HPDE6-E6E7 (cell line): ENCODE data around the gene AMACR.
"Not testable (repeated sequence)": the region's sequence is repeated elsewhere in the genome, so short reads cannot be mapped to it uniquely, and the experiment has no call there.

Source experiments
- DNase-seq: peaks from one replicate; pipeline ENCODE4 v3.0.0; 2011; ENCODE audit warnings: missing footprints; ENCODE audit errors: extremely low spot score

Gene AMACR

DNA sequence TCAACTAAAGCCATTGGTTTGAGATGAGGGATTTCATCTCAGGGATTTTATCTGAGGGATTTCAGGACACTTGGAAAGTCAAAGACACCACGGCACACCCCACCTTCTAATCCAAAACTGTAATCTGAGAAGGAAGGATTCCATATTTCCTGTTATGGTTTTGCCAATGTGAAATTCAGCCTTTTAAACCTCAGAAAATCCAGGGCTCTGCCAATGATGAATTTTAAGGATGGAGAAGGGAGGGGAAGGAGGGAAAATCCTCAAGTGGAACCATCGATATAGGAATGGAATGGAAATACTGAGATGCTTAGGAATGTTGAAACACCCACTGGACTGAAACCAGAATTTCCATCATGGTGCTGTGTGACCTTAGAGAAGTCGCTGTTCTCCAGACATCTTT lies 29.9 kb upstream of the AMACR start:
- no peak for DNase-seq

DNA sequence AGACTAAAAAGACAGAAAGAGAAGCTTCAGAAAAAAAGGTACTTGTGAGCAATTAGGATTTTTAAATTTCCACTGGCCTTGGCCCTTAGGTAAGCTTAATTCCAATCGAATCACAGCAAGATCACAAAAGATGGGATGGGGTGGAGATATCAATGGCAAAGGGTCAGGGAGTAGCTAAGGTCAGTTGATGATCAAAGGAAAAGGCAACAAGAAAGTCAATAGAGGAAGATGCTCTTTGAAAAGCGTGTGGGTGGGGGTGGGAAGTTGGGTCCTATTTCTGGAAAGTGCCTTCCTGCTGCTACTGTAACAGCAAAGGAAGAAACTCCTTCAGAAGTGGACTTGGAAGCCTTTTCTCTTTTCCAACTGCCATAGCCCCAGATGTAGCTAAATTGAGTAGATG lies 27.9 kb upstream of the AMACR start:
- no peak for DNase-seq

DNA sequence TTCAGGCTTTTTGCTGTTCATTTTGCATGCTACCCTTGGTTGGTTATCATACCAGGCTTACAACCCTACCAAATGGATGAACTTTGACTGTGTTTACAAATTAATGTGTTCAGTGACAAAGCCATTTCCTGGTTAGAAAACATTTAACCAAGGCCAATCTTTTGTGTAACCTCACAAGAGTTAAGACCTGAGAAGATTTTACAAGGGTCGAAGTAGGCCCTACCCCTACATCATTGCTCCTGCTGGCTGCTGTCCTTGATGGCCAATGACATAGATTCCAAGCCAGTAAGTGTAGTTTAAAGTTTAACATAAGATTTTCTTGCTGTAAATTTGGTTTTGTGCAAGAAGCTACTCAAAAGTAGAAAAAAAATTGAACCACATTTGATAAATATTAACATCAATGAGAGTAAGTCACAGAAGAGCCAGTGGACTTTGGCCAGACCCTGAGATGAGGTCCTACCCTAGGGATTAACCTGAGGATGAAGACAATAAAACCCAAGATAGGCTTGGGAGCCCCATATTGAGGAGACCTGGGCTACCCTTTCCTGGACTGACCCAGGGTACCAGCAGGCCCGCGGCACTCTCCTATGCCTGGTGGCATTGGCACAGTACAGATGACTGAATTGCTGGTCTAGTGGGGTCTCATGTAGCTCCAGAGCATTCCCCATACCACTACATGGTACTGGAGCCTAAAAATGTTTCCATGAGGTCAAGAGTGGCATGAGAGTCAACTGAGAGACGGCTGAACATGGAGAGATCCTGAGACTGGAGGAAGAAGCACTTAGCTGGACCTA lies 26.9 kb upstream of the AMACR start:
- DNase-seq: no peak

DNA sequence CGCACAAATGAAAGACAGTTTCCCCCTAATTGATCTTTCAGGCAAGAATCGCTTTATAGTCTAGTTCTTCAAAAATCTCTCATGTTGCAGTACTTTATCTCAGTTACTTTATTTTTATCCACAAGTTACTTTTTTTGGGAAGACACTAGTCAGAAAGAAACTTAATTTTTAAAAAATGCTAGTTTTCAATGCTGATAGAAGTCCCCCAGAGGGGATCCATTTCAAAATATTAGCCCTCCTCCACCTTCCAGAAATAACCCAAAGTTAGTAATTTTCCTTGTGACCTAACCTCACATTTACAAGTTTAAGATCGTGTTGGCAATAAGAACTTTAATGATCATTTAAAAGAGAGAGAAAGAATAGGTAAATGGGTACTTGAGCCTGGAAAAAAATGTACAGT lies 24.1 kb upstream of the AMACR start:
- no peak for DNase-seq

DNA sequence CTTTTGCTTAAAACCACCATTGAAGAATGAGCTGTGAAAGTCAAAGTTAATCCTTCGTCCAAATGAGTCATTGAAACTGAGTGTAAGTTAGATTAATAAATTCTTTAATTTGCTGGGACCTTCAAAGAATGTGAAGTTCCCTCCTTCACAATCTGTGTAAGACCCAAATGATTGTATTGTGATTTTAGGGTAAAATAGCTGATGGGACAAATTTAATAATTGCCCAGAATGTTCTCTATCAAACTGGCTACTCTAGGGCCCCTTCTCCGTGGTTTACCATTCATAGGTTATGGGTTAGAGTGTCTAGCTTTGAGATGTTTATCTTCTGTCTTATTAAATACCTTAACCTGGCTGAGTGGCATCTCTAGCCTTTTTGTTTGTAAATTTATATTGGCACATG lies 23.3 kb upstream of the AMACR start:
- no peak for DNase-seq

DNA sequence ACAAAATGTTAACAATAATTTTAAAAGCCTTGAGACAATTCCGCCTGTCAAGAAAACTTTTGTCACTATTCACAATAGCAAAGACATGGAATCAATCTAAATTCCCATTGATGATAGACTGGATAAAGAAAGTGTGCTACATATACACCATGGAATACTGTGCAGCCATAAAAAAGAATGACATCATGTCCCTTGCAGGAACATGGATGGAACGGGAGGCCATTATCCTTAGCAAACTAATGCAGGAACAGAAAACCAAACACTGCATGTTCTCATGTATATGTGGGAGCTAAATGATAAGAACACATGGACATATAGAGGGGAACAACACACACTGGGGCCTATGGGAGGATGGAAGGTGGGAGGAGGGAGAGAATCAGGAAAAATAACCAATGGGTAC lies 22.7 kb upstream of the AMACR start:
- DNase-seq: not testable (repeated sequence)

DNA sequence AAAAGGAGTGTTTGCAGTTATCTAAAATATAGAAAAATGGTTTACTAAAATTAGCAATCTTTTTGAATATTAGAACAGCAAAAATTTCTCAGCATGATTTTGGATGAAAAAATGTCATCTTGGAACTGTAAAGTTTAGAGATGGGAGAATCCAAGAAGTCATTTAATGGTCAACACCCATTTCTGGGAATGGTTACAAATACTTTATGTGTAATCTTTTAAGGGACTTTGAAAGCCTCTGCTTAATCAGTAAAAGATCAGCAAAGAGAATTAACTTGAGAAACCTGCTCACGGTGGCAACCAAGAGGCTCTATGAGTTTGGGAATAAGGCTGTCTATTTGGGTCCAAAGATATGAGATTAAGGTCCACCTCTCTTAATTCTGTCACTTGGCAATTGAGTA lies 22.2 kb upstream of the AMACR start:
- DNase-seq: no peak

DNA sequence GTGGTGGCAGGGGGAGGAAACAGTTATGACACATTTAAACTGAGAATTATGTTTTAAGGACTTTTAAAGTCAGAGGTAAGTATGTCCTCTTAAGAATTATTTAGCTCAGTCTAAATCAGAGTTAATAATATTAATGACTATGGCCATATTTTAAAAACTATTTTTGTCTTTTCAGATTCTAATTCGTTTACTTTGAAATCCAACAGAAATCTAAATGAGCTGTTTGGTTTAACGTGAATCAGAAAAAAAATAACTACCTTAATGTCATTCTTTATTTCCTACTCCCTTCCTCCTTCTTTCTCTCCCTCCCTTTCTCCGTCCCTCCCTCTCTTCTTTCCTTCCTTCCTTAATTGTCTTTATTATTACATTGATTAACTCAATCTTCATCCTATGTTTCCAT lies 20.5 kb upstream of the AMACR start:
- DNase-seq: no peak

DNA sequence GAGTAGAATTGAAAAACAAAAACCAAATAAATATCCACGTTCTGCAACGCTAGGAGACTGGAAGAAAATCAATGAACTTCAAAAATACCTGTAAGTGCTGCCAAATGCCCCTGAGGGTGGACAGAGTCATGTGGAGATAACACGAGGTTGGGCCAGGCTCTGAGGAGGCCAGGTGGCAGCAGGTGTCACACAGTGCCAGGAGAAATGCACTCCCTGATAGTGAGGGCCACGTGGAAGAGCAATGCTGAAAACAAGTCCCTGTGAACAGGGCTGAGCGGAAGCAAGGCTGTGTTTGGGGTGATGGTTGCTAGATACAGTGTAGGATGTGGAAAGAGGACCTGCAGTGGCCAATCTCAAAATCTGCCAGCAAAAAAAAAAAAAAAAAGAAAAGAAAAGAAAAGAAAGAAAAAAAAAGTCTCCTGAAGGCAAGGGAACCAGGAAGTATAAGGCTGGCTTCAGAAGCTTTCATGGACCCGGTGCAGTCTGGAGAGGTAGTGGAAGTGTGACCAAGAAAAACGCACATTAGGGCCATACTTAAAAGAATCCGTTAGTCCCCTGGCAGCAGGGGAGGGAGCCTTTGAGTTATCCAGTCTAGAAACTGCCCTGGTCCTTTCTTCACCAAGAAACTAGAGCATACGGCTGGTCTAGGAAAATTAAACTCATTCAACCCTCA lies 18.4 kb upstream of the AMACR start:
- no peak for DNase-seq

DNA sequence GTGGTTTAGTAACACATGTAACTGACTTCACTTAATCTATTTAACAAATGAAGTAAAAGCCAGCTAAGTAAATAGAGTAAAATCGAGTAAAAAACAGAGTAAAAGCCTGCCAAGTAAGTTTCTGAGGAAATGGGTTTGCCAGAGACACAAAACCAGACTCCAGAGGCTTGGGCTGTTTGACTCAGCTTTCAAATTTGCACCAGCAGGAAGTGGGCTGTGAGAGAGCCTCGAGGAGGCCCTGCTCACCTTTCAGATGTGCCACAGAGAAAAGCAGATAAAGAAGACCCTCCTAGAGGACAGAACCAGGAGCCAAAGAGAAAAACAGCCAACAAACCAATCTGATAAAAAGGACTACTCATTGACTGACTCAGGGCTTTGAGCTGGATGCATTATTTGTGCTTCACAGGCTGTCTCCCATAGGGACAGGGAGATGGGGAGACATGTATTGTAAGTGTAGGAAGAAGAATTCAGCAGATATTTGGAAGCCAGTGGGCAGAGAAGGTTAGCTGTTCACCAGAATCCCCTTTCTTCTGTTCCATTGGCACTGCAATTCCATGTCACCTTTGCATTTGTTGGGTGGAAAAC lies 14.4 kb upstream of the AMACR start:
- no peak for DNase-seq

DNA sequence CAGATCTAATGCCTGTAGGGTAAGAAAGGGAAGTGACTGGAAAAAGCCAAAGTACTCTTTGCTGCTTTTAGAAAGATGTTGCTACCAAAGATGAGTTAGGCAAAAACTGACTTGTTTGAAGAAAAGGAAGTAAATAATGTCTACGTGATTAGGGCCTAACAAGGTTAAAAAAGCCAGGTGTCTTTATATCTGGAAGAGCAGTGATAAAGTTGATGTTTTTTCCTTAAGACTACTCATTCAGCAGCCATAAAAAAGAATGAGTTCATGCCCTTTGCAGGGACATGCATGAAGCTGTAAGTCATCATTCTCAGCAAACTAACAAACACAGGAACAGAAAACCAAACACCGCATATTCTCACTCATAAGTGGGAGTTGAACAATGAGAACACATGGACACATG lies 13.5 kb upstream of the AMACR start:
- DNase-seq: no peak

DNA sequence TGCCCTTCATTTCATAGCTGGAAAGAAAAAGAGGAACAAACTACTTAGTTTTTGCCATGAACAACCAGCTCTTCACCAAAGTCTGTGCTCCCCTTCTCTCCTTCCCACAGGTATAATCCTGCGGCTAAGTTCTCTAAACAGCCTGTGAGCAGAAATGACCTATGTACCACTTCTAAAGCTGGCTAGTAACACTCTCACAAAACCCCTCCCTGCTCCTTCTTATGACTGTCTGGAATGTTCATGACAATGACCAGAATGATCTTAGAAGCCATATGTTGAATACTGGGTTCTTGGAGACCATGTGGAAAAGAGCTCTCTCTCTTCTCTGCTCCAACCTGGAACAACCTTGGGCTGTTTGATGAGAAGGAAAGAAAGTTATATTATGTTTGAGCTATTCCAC lies 12.9 kb upstream of the AMACR start:
- DNase-seq: no peak

DNA sequence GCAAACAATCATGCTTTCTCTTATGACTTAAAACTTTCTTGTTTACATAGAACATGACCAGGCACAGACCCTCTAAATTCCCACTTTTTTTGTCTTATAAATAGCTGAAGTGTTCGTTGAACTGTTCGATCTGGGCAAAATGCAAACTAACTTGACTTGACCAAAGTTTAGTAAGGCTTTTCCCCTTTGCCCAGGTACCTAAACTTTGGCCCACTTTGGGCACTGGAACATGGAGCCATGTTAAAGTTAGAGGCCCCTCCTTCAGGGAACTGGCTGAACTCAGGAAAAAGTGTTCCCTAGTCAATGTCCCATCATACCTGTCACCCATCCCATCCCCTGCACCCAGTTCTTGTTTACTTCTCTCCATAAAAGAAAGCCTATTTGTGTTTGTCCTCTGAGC lies 9.4 kb upstream of the AMACR start:
- no peak for DNase-seq

DNA sequence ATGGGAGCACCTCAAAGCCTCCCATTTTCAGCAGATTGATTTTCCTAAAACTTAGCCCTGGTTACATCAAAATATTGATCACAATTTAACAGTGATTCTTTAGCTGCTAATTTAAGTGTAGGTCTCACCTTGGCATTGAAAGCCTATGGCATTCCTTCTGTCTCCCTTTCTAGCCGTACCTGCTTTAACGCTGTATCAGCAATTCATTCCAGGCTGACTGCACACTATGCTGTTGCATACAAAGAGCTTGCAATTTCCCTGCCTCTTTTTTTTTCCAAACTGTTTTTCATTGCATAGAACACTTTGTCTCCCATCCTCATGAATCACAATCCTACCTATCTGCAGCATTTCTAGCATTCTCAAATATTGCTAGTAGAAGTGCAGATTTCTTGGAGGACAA lies 8.9 kb upstream of the AMACR start:
- no peak for DNase-seq

DNA sequence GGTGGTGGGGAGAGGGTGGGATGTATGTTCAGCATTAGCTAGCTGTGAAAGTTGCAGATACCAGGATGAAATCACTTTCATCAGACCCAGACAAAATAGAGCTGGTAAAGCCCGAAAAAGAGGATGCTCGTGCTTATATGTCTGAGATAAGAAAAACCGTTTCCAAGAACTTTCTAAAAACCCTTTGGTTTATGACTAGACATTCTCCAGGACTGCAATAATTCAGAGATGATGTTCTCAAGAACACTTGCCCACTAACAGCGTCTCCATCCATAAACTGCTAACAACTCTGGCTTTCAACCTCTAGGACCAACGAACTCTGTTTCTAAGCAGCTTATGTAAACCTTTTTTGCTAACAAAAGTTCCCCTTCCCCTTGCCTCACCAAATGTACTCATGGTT lies 8.4 kb upstream of the AMACR start:
- DNase-seq: no peak

DNA sequence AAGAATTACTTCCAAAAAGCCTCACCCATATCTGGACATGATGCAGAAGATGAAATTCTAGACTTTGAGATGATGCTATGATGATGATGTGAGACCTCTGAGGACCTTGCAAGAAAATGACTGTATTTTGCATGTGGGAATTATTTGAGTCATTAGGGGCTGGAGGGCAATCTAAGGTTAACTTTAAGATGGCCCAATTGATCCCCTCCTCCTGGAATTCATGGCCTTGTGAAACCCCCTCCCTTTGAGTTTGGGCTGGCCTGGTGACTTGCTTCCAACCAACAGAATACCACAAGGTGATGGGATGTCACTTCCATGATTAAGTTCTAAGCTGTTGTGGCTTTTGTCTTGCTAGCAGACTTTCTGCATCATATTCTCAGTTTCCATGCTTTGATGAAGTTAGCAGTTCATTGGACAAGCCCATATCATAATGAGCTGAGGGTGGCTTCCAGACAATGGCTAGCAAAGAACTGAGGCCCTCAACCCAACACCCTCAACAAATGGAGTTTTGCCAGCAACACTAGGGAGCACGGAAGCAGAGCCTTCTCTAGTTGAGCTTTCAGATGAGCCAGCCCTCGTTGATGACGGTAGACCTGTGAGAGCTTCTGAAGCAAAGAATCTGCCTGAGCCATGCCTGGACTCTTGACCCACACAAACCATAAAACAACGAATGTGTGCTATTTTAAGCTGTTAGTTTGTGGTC lies 7.4 kb upstream of the AMACR start:
- no peak for DNase-seq

DNA sequence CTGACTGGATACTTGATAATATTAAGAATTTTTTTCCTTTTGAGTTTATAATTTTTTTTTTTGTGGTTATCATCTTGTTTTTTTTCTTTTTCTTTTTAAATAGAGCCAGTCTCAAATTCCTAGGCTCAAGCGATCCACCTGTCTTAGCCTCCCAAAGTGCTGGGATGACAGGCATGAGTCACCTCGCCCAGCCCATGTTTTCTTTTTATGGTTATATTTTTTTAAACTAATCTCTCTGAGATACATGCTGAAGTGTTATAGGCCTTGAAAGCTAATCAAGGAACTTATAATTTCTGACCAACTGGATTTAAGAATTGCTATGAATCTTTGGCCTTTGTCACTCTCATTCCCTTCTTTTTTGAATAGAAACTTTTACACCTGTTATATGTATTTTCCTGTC lies 6.8 kb upstream of the AMACR start:
- DNase-seq: no peak

DNA sequence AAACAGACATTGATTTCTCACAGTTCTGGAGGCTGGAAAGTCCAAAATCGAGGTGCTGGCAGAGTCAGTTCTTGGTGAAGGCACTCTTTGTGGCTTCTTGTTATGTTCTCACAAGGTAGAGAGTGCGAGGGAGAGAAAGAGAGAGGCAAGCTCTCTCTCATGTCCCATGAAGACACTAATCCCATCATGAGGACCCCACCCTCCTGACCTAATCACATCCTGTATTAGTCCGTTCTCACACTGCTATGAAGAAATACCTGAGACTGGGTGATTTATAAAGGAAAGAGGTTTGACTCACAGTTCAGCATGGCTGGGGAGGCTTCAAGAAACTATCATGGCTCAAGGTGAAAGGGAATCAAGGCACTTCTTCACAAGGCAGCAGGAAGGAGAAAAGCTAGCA lies 5.7 kb upstream of the AMACR start:
- no peak for DNase-seq

DNA sequence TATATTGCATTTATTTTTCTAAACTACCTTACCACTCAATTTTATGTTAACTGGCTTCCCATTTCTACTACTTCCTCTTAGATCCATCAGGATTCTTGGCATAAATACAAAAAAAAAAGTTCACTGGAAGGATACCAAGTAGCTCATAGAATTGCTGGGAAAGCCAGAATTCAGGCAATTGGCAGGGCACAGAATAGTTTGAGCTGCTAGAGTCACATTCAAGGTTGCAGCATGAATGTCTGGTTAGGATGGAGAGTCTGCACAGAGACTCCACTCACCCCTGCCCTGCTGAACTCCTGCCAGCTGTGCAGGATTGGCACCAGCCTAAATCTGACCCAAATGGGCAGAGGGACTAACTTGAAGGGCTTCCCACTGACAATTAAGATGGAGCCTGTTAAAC lies 4.9 kb upstream of the AMACR start:
- DNase-seq: no peak

DNA sequence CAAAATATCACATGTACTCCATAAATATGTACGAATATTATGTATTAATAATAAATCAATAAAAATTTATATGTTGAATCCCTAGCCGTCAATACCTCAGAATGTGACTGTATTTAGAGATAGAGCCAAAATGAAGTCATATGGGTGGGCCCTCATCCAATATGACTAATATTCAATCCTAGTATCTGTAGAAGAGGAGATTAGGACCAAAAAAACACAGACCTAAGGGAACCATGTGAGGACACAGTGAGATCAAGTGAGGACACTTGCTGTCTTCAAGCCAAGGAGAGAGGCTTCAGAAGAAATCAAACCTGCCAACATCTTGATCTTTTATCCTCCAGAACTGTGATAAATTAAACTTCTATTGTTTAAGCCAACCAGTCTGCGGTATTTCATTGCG lies 3.7 kb upstream of the AMACR start:
- DNase-seq: no peak

DNA sequence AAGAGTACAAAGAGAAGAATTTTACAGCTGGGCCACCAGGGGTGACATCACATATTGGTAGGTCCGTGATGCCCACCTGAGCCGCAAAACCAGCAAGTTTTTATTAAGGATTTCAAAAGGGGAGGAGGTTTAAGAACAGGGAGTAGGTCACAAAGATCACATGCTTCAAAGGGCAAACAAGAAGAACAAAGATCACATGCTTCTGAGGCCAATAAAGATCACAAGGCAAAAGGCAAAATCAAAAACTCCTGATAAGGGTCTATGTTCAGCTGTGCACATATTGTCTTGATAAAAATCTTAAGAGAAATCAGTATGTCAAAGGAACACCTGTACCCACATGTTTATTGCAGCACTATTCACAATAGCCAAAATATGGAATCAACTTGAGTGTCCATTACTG lies 2.3 kb upstream of the AMACR start:
- not testable (repeated sequence) for DNase-seq

DNA sequence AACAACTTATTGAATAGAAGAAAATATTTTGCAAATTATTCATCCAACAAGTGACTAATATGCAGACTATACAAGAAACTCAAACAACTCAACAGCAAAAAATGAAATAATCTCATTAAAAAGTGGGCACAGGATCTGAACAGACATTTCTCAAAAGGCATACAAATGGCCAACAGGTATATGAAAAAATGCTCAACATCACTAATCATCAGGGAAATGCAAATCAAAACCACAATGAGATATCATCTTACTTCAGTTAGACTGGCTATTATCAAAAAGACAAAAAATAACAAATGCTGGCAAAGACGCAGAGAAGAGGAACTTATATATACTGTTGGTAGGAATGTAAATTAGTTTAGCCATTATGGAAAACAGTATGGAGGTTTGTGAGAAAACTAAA lies 1.8 kb upstream of the AMACR start:
- no peak for DNase-seq

DNA sequence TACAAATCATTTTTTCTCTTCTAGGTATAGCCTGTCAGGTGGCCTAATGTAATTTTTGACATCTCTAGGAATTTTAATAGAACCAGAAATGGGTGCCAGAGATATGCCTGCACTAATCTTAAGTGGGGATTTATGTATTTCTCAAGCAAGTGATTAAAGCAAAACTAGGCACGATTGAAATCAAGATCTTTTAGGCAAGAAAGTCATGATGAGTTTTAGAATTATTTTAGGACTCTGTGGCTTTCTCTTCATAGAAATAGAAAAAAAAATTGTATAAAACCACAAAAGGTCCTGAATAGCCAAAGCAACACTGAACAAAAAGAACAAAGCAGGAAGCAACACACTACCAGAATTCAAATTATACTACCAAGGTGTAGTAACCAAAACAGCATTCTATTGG lies 952 bp upstream of the AMACR start:
- DNase-seq: no peak
